Parathyroid adenoma (tissue), 2 donors: ENCODE measurements around the gene ACTR8.

ENCODE experiments used
- H2AFZ ChIP-seq: fragments of 300-600 bp; sonication (generic); one replicate; pipeline ENCODE4 v1.7.0; 2017; ENCODE audit warnings: antibody characterized with exemption, mild to moderate bottlenecking
- H3K27ac ChIP-seq: fragments of 300-600 bp; sonication (generic); one replicate; pipeline ENCODE4 v1.7.0; 2017
- H3K27me3 ChIP-seq: fragments of 300-600 bp; sonication (generic); one replicate; pipeline ENCODE4 v1.7.0; 2017; ENCODE audit warnings: low read length; ENCODE audit not compliant: control insufficient read depth, insufficient read depth
- H3K36me3 ChIP-seq: fragments of 300-600 bp; sonication (generic); one replicate; pipeline ENCODE4 v1.7.0; 2017; ENCODE audit warnings: low read length; ENCODE audit not compliant: control insufficient read depth, insufficient read depth
- H3K4me1 ChIP-seq: fragments of 300-600 bp; sonication (generic); one replicate; pipeline ENCODE4 v1.7.0; 2017; ENCODE audit warnings: control low read depth
- H3K4me2 ChIP-seq: fragments of 300-600 bp; sonication (generic); one replicate; pipeline ENCODE4 v1.7.0; 2017; ENCODE audit warnings: low read length
- H3K4me3 ChIP-seq: fragments of 300-600 bp; sonication (generic); one replicate; pipeline ENCODE4 v1.7.0; 2017; ENCODE audit warnings: low read depth, low read length
- H3K79me2 ChIP-seq: fragments of 300-600 bp; sonication (generic); one replicate; pipeline ENCODE4 v1.7.0; 2017; ENCODE audit warnings: control low read depth
- H3K9ac ChIP-seq: fragments of 300-600 bp; sonication (generic); one replicate; pipeline ENCODE4 v1.7.0; 2017; ENCODE audit warnings: mild to moderate bottlenecking
- H3K9me3 ChIP-seq: fragments of 300-600 bp; sonication (generic); one replicate; pipeline ENCODE4 v1.7.0; 2017; ENCODE audit warnings: low read length; ENCODE audit not compliant: control insufficient read depth
- TF ChIP-seq, protein P1 (sequence below): fragments of 300-600 bp; sonication (generic); IDR thresholded peaks from one replicate; pipeline ENCODE4 v1.7.0; 2017; ENCODE audit warnings: antibody characterized with exemption, mild to moderate bottlenecking
- donor health status: primary hyperparathyroidism.

ACTR8 gene

DNA sequence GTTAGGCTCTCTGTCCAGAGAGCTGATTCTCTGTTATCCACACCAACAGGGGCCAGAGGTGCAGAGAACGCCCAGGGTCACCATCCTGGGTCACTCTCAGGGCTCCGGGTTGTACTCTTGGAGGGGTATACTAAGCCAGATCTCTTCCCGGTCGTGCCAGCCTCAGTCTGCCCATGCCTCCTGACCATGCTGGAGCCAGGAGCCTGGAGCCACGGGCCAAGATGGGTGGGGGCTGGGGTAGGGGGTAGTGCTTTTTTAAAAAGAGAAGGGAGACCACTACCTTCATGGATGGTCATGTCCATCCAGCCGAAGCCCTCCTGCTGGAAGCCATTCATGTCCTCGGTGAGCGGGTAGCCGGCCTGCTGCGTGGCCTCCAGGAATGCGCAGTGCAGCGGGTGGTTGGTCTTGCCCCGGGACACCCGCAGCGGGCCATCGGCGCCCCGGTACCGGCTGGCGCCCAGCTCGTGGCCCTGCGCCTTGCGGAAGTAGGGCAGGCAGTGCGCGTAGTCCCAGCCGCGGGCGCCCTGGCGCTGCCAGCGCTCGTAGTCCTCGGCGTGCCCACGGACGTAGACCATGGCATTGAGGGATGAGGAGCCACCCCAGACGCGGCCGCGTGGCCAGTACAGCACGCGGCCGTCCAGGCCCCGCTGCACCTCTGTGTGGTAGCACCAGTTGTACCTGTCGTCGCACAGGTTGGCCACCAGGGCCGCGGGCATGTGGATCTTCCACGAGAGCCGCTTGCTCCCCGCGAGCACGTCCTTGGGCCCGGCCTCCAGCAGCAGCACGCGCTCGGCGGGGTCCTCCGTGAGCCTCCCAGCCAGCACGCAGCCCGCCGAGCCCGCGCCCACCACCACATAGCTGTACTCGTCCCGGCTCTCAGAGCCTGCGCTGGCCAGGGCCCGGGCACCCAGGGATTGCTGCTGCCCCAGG lies 58.7 kb downstream of the ACTR8 start:
- Histone ChIP-seq H2AFZ (no peak overlapping the region), H3K79me2 (no peaks in the 10 kb centered on the region), H3K4me1 (no peaks in the 10 kb centered on the region), H3K4me3 (no peak overlapping the region), H3K9ac (no peak overlapping the region), H3K27me3 (no peaks in the 10 kb centered on the region), H3K27ac (no peak overlapping the region), H3K4me2 (no peak overlapping the region), H3K9me3 (no peaks in the 10 kb centered on the region), H3K36me3 (no peaks in the 10 kb centered on the region)
- TF ChIP-seq, protein P1, sequence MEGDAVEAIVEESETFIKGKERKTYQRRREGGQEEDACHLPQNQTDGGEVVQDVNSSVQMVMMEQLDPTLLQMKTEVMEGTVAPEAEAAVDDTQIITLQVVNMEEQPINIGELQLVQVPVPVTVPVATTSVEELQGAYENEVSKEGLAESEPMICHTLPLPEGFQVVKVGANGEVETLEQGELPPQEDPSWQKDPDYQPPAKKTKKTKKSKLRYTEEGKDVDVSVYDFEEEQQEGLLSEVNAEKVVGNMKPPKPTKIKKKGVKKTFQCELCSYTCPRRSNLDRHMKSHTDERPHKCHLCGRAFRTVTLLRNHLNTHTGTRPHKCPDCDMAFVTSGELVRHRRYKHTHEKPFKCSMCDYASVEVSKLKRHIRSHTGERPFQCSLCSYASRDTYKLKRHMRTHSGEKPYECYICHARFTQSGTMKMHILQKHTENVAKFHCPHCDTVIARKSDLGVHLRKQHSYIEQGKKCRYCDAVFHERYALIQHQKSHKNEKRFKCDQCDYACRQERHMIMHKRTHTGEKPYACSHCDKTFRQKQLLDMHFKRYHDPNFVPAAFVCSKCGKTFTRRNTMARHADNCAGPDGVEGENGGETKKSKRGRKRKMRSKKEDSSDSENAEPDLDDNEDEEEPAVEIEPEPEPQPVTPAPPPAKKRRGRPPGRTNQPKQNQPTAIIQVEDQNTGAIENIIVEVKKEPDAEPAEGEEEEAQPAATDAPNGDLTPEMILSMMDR: no peak

DNA sequence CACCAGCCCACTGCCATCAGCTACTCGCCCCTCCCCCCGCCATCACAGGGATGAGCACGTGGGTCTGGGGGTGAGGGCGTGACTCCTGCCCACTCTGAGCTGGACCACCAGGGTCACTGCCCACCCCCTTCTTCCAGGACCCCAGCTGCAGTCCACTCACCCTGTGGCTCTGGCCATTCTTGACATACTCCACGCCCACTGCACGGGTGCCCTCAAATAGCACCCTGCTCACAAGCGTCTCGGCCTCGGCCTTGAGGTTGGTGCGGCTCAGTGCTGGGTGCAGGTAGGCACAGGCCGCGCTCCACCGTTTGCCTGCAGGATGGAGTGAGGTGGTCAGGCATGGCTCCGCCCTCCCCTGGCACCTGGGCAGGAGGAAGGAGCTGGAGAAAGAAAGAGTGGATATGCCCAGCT lies 59.6 kb downstream of the ACTR8 start:
- Histone ChIP-seq H3K27ac (no peak overlapping the region), H3K36me3 (no peaks in the 10 kb centered on the region), H3K4me1 (no peaks in the 10 kb centered on the region), H3K4me3 (no peak overlapping the region), H3K79me2 (no peaks in the 10 kb centered on the region), H3K4me2 (no peak overlapping the region), H2AFZ (no peak overlapping the region), H3K9me3 (no peaks in the 10 kb centered on the region), H3K9ac (no peak overlapping the region), H3K27me3 (no peaks in the 10 kb centered on the region)
- TF ChIP-seq, protein P1: no peak

DNA sequence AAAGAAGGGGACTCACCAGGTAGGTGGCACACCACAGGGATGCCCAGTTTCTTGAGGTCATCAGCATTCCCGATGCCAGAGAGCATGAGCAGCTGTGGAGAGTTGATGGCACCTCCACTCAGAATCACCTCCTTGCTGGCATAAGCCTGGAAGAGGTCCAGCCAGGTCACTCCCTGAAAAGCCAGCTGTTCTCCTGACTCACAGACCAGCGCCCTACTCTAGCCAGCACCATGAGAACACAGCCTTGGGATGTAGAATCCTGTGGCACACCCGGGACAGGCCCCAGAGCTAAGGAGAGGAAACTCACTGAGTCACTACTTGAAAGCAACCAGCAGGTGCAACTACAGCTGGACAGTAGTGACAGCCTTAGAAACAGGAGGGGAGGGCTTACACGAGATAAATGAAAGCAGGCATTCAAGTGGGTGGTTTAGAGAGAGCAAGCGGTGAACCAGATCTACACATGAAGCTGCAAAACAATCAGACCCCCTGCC lies 60.3 kb downstream of the ACTR8 start:
- TF ChIP-seq, protein P1: no peak
- no peaks in the 10 kb centered on the region for H3K9me3 ChIP-seq
- no peaks in the 10 kb centered on the region for H3K36me3 ChIP-seq
- no peaks in the 10 kb centered on the region for H3K79me2 ChIP-seq
- H3K27me3 ChIP-seq: no peaks in the 10 kb centered on the region
- H3K27ac ChIP-seq: no peak overlapping the region
- no peak overlapping the region for H3K4me3 ChIP-seq
- H3K4me1 ChIP-seq: no peaks in the 10 kb centered on the region
- no peak overlapping the region for H3K9ac ChIP-seq
- no peak overlapping the region for H2AFZ ChIP-seq
- H3K4me2 ChIP-seq: no peak overlapping the region

DNA sequence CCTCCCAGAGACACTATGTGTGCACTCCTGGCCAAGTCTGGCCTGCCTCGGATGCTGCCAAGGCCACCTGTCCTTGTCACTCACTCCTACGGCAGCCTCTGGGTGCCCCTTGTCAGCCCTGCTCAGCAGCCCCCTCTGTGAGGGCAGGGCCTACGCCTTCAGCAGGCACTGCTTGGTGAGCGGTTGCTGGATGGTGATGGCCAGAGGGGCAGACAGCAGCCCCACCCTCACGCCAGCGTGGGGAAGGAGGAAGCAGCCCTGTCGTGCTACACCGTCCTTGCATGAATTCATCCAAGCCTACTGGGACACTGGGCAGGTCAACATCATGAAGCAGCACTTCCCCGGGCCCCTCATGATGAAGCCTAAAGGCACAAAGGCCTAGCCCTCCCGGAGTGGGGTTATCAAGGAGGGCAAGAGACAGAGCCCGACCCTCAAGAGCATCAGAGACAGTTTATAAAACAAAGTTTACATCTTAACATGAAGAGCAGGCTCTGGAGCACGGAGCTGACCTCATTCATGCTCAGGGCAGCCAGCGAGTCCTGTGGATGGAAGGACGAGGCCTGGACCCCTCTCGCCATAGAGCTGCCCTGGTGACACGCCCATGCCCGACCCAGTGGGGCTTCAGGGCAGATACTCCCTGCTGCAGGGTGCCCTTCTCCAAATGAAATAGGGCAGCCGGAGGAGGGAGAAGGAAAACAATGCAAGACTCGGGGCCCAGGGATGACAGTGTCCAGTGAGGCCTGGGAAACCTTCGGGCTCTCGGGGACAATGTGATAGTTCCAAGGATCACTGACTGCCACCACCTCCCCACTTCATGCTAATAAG lies 61.0 kb downstream of the ACTR8 start:
- TF ChIP-seq, protein P1: no peak
- Histone ChIP-seq H3K4me3 (no peak overlapping the region), H3K36me3 (no peaks in the 10 kb centered on the region), H3K9me3 (no peaks in the 10 kb centered on the region), H3K4me2 (no peak overlapping the region), H3K9ac (no peak overlapping the region), H3K27me3 (no peaks in the 10 kb centered on the region), H3K27ac (no peak overlapping the region), H3K4me1 (no peaks in the 10 kb centered on the region), H2AFZ (no peak overlapping the region), H3K79me2 (no peaks in the 10 kb centered on the region)
